Measurements from ENCODE around the gene MRPL38. TPM values are rescaled to one million over a fixed set of nuclear protein-coding genes. Genes with fewer than 3 reads are reported as not detected.
"Not testable (repeated sequence)": the region's sequence is repeated elsewhere in the genome, so short reads cannot be mapped to it uniquely, and the experiment has no call there.

Gene MRPL38
- total RNA-seq, 1 donor: 36.6 TPM

DNA sequence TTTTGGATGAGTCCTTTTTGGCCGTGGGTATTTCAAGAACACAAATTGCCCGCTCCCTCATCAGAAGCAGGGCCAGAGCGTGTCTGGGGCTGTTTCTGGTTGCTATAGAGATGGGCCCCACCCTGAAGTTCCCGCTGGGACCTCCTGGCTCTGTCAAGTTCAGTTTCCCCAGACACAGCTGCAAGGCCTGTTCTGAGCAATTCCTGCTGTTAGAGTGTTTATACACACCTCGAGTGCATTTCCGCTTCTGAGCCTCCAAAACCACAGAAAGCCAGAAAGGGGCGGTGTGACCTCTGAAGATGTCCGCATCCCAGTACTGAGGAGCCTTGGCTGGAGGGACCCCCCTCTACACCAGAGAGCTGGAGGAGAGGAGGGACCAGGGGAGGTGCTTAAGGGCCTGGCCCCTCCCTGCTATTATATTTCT, 40.2 kb downstream of the MRPL38 start:
- Histone ChIP-seq H3K4me2 (ENCODE audit: insufficient read depth, low read length) (peak overlapping the region; percentile 13), H3K27me3 (ENCODE audit: insufficient read depth, low read length) (no peaks in the 10 kb centered on the region), H3K4me3 (ENCODE audit: insufficient read depth, low read length) (no peak overlapping the region), H3K9me3 (ENCODE audit: low read depth, low read length) (no peaks in the 10 kb centered on the region), H3K79me2 (ENCODE audit: insufficient read depth, low read length) (no peaks in the 10 kb centered on the region), H3K36me3 (ENCODE audit: insufficient read depth, low read length) (no peaks in the 10 kb centered on the region), H3K4me1 (ENCODE audit: insufficient read depth, low read length) (peaks cover 5% of the 10 kb centered on the region), H3K27ac (ENCODE audit: low read depth, low read length) (no peak overlapping the region), H4K20me1 (ENCODE audit: insufficient read depth, low read length) (no peaks in the 10 kb centered on the region), H2AFZ (ENCODE audit: low read length) (peak overlapping the region; percentile 57)
- DNase-seq (ENCODE audit: insufficient read length, low spot score, missing footprints): peak; percentile 72
- TF ChIP-seq, protein P1, sequence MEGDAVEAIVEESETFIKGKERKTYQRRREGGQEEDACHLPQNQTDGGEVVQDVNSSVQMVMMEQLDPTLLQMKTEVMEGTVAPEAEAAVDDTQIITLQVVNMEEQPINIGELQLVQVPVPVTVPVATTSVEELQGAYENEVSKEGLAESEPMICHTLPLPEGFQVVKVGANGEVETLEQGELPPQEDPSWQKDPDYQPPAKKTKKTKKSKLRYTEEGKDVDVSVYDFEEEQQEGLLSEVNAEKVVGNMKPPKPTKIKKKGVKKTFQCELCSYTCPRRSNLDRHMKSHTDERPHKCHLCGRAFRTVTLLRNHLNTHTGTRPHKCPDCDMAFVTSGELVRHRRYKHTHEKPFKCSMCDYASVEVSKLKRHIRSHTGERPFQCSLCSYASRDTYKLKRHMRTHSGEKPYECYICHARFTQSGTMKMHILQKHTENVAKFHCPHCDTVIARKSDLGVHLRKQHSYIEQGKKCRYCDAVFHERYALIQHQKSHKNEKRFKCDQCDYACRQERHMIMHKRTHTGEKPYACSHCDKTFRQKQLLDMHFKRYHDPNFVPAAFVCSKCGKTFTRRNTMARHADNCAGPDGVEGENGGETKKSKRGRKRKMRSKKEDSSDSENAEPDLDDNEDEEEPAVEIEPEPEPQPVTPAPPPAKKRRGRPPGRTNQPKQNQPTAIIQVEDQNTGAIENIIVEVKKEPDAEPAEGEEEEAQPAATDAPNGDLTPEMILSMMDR (IDR thresholded peaks at IDR 0.05; ENCODE audit: extremely low read depth, low read depth, low read length): no peak

DNA sequence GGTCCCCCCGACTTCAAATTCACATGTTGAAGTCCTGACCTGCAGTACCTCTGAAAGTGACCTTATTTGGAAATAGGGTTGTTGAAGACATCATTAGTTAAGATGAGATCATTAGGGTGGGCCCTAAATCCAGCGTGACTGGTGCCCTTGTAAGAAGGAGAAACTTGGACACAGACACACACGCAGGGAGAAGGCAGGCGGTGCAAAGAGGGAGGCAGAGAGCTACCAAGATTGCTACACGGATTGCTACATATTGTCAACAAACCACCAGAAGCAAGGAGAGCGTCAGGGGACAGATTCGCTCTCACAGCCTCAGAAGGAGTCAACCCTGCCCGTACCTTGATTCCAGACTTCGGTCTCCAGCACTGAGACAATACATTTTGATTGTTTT, 42.8 kb downstream of the MRPL38 start:
- H3K9me3 ChIP-seq (ENCODE audit: low read depth, low read length): no peaks in the 10 kb centered on the region
- DNase-seq (ENCODE audit: insufficient read length, low spot score, missing footprints): peak; percentile 21
- H3K27ac ChIP-seq (ENCODE audit: low read depth, low read length): no peak overlapping the region
- no peaks in the 10 kb centered on the region for H4K20me1 ChIP-seq (ENCODE audit: insufficient read depth, low read length)
- TF ChIP-seq, protein P1 (IDR thresholded peaks at IDR 0.05; ENCODE audit: extremely low read depth, low read depth, low read length): no peak
- no peak overlapping the region for H3K4me3 ChIP-seq (ENCODE audit: insufficient read depth, low read length)
- H3K79me2 ChIP-seq (ENCODE audit: insufficient read depth, low read length): no peaks in the 10 kb centered on the region
- H3K36me3 ChIP-seq (ENCODE audit: insufficient read depth, low read length): no peaks in the 10 kb centered on the region
- no peaks in the 10 kb centered on the region for H3K4me1 ChIP-seq (ENCODE audit: insufficient read depth, low read length)
- no peak overlapping the region for H3K4me2 ChIP-seq (ENCODE audit: insufficient read depth, low read length)
- peak overlapping the region; percentile 3 for H2AFZ ChIP-seq (ENCODE audit: low read length)
- no peaks in the 10 kb centered on the region for H3K27me3 ChIP-seq (ENCODE audit: insufficient read depth, low read length)

DNA sequence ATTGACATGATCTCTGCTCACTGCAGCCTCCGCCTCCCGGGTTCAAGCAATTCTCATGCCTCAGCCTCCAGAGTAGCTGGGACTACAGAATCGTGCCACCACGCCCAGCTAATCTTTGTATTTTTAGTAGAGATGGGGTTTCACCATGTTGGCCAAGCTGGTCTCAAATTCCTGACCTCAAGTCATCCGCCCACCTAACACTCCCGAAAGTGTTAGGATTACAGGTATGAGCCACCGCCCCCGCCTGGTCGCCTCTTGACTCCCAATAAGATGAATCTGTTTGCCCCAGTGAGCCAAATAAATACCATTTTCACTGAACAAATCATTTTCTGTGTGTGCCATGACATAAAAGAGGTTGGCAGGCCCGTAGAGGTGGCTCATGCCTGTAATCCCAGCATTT, 45.3 kb downstream of the MRPL38 start:
- DNase-seq (ENCODE audit: insufficient read length, low spot score, missing footprints); H3K4me3 ChIP-seq (ENCODE audit: insufficient read depth, low read length); H3K9me3 ChIP-seq (ENCODE audit: low read depth, low read length); H3K27me3 ChIP-seq (ENCODE audit: insufficient read depth, low read length); H2AFZ ChIP-seq (ENCODE audit: low read length); H3K79me2 ChIP-seq (ENCODE audit: insufficient read depth, low read length); H3K36me3 ChIP-seq (ENCODE audit: insufficient read depth, low read length); H3K27ac ChIP-seq (ENCODE audit: low read depth, low read length); H3K4me2 ChIP-seq (ENCODE audit: insufficient read depth, low read length); H4K20me1 ChIP-seq (ENCODE audit: insufficient read depth, low read length): not testable (repeated sequence)
- H3K4me1 ChIP-seq (ENCODE audit: insufficient read depth, low read length): peaks cover 12% of the 10 kb centered on the region

DNA sequence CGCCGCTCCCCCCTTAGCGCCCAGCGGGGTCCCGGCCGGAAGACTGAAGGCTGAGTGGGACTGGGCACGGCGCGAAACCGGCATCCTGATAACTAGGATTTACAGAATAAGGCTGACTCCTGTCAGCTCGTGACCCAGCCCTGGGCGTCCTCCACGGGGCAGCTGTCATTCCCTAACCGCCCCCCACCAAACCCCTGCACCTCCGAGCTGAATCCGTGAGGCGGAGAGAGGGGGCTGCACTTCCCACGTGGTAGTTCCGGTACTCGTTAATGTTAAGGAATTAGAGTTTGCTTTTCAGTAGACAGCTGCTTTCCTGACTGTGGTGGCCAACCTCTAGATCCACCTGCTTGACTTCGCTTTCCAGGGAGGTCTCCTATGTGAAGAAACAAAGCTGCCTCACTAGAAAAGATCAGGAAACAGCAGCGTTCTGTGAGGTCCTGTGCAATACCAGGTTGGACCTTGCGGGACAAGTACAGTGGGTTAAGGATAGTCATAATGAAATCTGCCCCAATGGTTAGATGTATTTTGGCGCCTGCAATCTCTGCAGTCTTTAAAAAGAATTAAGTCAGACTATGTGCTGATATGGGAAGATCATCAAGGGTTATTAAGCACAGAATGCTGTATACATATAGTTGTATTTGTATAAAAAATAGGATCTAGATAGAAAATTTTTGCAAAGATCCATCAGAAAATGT, 48.5 kb downstream of the MRPL38 start:
- DNase-seq (ENCODE audit: insufficient read length, low spot score, missing footprints): peak; percentile 77
- Histone ChIP-seq H4K20me1 (ENCODE audit: insufficient read depth, low read length) (peaks cover 3% of the 10 kb centered on the region), H3K79me2 (ENCODE audit: insufficient read depth, low read length) (peaks cover 25% of the 10 kb centered on the region), H3K4me2 (ENCODE audit: insufficient read depth, low read length) (peak overlapping the region; percentile 85), H3K9me3 (ENCODE audit: low read depth, low read length) (no peaks in the 10 kb centered on the region), H3K4me3 (ENCODE audit: insufficient read depth, low read length) (peak overlapping the region; percentile 100), H3K27me3 (ENCODE audit: insufficient read depth, low read length) (no peaks in the 10 kb centered on the region), H3K4me1 (ENCODE audit: insufficient read depth, low read length) (peaks cover 26% of the 10 kb centered on the region), H3K27ac (ENCODE audit: low read depth, low read length) (peak overlapping the region; percentile 84), H3K36me3 (ENCODE audit: insufficient read depth, low read length) (peaks cover 5% of the 10 kb centered on the region), H2AFZ (ENCODE audit: low read length) (peak overlapping the region; percentile 97)
- TF ChIP-seq, protein P1 (IDR thresholded peaks at IDR 0.05; ENCODE audit: extremely low read depth, low read depth, low read length): no peak

All from osteoblast (primary cell).